ENCODE measurements around the gene SHISAL2A.
A peak's percentile ranks its signal among the peaks of the same experiment; 100 is the strongest.
"Not testable (repeated sequence)": the region's sequence is repeated elsewhere in the genome, so short reads cannot be mapped to it uniquely, and the experiment has no call there.

The SHISAL2A gene

DNA sequence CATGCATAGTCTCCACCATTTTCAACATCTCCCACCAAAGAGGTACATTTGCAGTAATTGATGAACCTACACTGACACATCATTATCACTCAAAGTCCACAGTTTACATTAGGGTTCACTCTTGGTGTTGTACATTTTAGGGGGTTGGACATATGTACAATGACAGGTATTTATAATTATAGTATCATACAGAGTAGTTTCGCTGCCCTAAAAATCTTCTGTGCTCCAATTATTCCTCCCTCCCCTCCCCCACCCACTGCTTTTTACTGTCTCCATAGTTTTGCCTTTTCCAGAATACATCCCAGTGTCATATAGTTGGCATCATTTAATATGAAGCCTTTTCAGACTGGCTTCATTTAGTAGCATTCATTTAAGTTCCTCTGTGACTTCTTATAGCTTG, 51.6 kb downstream of the SHISAL2A start:
- no peak for DNase-seq

DNA sequence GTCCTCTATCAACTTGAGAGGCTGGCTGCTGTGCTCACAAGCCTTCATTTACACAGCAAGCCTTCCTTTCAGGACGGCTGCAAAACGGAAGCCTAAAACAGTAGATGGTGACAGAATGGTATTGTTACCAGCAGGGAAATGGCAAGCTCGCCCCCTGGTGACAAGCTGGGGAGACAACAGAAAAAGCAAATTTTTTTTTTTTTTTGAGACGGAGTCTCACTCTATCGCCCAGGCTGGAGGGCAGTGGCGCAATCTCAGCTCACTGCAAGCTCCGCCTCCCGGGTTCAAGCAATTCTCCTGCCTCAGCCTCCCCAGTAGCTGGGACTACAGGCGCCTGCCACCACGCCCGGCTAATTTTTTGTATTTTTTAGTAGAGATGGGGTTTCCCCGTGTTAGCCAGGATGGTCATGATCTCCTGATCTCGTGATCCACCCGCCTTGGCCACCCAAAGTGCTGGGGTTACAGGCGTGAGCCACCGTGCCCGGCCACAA, 53.3 kb downstream of the SHISAL2A start:
- not testable (repeated sequence) for DNase-seq

DNA sequence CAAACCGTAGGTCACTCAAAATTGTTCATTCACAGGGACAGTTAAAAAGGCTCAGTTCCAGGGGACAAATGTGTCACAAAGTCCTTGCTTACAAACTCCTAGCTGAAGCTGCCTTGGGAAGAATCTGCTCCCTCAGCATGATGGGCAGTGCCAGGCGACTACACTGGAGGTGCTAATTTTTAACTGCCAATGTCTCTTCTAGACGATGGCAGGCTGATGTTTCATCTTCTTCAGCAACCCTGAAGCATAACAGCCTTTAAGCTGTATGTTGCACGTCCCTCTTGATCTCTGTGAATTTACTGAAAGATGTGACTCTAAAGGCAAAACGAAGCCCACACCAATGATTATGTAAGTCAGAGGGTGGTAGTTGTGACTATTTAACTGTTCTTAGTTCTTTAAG, 53.9 kb downstream of the SHISAL2A start:
- no peak for DNase-seq

DNA sequence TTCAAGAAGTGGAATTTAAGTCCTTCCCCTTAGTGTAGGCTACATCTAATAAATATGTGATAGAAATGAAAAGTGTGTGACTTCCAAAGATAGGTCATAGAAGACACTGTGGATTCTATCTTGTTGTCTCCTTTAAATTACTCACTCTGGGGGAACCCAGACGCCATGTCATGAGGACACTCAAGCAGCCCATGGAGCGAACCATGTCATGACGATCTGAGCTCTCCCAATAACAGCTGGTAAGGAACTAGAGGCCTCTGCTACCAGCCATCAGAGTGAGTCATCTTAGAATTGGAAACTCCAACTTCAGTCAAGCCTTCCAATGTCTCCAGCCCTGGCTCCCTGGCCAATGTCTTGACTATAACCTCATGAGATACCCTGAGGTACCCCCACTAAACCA, 58.9 kb downstream of the SHISAL2A start:
- DNase-seq = no peak

DNA sequence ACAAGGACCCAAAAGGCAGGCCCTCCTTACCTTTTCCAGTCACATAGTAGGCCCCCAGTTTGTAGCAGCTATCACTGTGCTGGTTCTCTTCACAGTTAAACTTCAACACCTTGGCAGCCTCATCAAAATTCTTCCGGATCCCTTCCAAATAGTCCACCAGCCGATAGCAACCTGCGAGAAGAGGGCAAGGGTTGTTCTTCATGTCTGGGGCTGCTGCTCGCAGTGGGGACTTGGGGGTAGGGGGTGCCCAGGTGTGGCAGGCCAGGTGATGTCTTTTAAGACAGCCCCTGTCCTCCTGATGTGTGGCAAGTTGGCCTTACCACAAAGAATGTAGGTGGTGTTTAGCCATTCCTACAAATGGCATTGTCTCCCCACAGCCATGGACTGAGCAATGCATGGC, 59.7 kb downstream of the SHISAL2A start:
- no peak for DNase-seq

DNA sequence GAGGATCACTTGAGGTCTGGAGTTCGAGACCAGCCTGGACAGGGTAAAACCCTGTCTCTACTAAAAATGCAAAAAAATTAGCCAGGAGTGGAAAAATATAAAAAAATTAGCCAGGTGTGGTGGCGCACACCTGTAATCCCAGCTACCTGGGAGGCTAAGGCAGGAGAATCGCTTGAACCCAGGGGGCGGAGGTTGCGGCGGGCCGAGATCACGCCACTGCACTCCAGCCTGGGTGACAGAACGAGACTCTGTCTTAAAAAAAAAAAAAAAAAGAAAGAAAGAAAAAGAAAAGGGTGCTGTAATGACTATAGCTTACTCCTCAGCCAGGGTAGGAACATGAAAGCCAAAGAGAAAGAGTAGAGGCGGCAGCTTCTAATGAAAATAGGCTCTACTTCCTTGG, 60.4 kb downstream of the SHISAL2A start:
- DNase-seq = not testable (repeated sequence)

DNA sequence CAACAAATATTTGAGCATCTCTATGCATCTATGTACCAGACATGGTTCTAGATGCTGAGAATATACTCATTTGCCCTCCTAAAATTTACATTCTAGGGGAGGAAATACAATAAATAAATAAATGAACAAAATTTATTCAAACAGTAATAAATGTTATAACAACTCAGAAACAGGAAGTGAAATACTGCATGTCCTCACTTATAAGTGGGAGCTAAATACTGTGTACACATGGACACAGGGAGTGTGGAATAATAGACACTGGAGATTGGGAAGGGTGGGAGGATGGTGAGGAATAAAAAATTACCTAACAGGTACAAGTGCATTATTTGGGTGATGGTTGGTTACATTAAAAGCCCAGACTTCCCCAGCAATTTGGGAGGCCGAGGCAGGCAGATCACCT, 60.9 kb downstream of the SHISAL2A start:
- no peak for DNase-seq

DNA sequence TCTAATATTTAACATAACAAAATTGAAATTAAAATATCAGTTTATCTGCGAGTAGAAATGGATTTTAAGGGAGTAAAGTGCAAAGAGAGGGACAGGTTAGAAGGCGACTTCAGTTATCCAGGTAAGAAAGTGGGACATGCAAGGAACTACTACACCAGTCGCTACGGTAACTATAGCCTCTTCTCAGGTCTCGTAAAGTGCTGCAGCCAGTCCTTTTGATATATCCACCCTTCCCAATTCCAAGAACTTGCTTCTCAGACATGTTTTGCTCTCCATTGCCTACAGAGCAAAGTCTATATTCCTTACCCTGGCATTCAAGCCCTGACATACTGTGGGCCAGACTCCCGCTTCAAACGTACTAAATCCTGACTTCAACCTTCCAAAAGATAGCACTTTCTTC, 62.7 kb downstream of the SHISAL2A start:
- DNase-seq = no peak

DNA sequence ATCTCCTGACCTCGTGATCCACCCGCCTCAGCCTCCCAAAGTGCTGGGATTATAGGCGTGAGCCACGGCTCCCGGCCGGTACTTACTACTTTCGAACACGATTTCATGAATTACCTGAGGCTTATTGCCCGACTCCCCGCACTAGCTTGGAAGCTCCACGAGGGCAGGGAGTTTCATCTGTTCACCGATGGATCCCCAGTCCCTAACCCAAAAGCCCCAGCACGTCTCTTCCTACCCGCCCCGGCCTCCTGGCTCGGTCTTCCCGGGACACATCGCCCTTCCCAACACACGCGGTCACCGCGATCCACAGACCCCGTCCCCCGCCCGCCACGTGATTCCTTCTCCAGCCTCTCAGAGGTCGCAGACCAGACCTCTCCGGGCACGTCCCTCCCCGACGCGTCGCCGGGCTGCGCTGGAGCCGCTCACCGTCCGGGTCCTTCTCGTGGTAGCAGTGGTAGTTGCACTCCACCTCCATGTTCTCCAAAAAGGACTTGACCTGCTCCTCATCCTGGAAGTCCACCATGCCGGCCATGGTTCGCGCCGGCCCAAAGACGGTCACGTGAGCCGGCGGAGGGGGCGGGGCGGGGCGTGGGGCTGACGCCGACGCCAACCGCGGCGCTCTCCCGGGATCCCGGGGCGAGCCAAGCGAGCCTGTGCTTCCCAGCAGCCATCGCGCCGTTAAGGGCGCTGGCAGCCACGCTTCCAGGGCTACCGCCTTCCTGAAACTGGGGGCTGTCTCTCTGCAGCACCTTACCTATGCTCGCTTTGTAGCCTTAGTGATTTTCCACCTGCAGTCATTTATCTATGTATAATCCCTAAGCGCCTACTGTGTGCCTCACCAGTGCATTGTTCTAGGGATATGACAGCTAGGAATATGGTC, 65.1 kb downstream of the SHISAL2A start, which contains the start of gene COA7:
COA7 (minus strand) TSS at position 553 of the 880 bp plus-strand sequence; CDS start at position 532, 21 bp downstream.
- peak; percentile 96 for DNase-seq

DNA sequence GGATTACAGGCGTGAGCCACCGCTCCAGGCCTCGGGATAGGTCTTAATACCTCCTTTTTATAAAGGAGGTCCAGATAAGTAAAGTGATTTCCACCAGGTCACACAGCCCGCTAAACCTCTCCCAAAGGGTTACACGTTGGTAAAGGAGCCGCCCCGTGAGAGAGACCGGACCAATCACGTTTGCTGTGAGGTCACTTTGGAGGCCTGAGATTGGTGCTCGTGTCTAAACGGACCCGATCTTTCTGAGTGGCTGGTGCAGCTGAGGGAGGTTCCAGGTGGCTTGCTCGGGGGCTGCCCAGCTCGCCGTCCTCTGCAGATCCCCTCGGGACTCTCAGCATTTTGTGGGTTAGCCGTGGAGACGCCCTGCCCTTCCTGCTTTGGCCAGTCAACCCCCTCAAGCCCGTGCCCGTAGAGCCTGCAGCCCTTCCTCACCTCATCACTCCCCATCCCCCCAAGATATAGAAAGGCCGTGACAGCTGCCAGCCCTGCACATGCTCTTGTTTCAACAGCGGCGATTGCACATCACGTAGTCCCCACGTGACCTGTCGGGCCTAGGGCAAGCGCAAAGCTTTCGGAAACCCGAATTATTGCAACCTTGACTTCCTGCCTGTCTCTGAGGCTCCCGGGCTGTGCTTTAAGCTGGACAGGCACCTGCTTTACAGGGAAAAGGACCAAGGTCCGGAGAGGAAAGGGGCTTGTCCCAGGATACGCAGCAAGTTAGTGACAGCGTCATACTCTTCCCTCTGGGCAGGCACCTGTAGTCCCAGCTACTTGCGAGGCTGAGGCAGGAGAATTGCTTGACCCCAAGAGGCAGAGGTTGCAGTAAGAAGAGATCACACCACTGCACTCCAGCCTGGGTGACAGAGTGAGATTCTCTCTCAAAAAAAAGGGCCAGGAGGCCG, 70.2 kb downstream of the SHISAL2A start:
- DNase-seq = peak; percentile 94

DNA sequence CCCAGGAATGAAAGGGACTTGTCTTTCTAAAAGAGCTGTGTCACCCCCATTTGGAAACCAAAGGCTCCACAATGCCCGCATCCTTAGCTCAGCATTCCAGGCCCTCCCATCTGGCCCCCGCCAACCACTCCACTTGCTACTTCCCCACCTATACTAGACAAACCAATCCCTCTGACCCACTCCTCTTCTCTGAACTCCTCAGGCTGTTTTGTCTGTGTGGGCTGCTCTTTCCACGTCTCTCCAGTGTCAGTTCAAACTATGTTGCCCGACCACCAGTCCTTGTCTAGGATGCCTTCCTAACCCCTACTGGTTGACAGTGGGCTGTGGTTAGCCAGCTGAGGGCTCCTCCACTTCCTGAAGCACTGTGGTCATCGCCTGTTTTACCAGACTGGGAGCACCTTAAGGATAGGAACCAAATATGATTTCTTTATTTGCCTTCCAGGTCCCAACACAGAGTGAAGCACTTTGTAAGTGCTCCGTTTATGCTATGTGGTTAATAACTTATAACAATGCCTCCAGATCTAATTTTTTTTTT, 73.2 kb downstream of the SHISAL2A start:
- DNase-seq = no peak

Data from right kidney (tissue), 1 donor.